Thyroid gland (tissue), 4 donors: ENCODE data around the gene APOH.

Experiments
- CTCF ChIP-seq, 6 experiments: fragments of 200-600 bp in 3 of 6; fragments of 450-650 bp in 3 of 6; sonication (generic) in 3 of 6; IDR thresholded peaks; one replicate each; pipeline ENCODE4 v1.5.1; 2016 to 2019; ENCODE audit warnings: antibody characterized with exemption in 6 of 6, mild to moderate bottlenecking in 2 of 6, inconsistent platforms in 1 of 6, moderate library complexity in 1 of 6
- POLR2A ChIP-seq, 2 donors: fragments of 450-650 bp; IDR thresholded peaks; one replicate each; pipeline ENCODE4 v1.6.1; 2017; ENCODE audit warnings: antibody characterized with exemption in 2 of 2, mild to moderate bottlenecking in 2 of 2, moderate library complexity in 1 of 2

- TF ChIP-seq POLR2A (IDR thresholded peaks at IDR 0.05): no peak
- no peak for TF ChIP-seq CTCF (IDR thresholded peaks at IDR 0.05)
Measured at GRCh38 chr17:66275651-66276050, 46.4 kb upstream of the APOH start.
